Gastrocnemius medialis (tissue), 4 donors: ENCODE data around the gene ITGA11.

Source experiments
- POLR2A ChIP-seq, 2 donors: fragments of 450-650 bp; IDR thresholded peaks; one replicate each; pipeline ENCODE4 v1.6.1; 2017; ENCODE audit warnings: antibody characterized with exemption in 2 of 2, mild to moderate bottlenecking in 2 of 2, moderate library complexity in 2 of 2
- TF ChIP-seq, protein P1 (sequence below), 5 experiments: fragments of 450-650 bp in 3 of 5; fragments of 200-600 bp in 2 of 5; sonication (generic) in 2 of 5; IDR thresholded peaks in 4 of 5; conservative IDR thresholded peaks in 1 of 5; 1 replicate in 4 of 5; 2 replicates in 1 of 5; pipeline ENCODE4 v1.5.1; 2016 to 2019; ENCODE audit warnings: antibody characterized with exemption in 5 of 5, mild to moderate bottlenecking in 3 of 5, moderate library complexity in 3 of 5

GRCh38 chr15:68424754-68425390, 7.1 kb downstream of the ITGA11 start:
- TF ChIP-seq, protein P1, sequence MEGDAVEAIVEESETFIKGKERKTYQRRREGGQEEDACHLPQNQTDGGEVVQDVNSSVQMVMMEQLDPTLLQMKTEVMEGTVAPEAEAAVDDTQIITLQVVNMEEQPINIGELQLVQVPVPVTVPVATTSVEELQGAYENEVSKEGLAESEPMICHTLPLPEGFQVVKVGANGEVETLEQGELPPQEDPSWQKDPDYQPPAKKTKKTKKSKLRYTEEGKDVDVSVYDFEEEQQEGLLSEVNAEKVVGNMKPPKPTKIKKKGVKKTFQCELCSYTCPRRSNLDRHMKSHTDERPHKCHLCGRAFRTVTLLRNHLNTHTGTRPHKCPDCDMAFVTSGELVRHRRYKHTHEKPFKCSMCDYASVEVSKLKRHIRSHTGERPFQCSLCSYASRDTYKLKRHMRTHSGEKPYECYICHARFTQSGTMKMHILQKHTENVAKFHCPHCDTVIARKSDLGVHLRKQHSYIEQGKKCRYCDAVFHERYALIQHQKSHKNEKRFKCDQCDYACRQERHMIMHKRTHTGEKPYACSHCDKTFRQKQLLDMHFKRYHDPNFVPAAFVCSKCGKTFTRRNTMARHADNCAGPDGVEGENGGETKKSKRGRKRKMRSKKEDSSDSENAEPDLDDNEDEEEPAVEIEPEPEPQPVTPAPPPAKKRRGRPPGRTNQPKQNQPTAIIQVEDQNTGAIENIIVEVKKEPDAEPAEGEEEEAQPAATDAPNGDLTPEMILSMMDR (IDR thresholded peaks at IDR 0.05 in 4 of 5, conservative IDR thresholded peaks at IDR 0.05 in 1 of 5) = no peak
- TF ChIP-seq POLR2A (IDR thresholded peaks at IDR 0.05) = no peak
